Neural cell (in vitro differentiated cells): Measurements from ENCODE around the gene PCLAF. TPM values are rescaled to one million over a fixed set of nuclear protein-coding genes. Genes with fewer than 3 reads are reported as not detected.

Experiments used
- H2AFZ ChIP-seq: fragments of 200-600, 300-800 bp; sonication (generic), shearing (Covaris generic); 2 replicates; pipeline ENCODE4 v1.6.0; 2014; ENCODE audit warnings: low read depth, mild to moderate bottlenecking, antibody characterized with exemption, low read length, moderate library complexity
- H3F3A ChIP-seq: fragments of 200-600 bp; shearing (Covaris generic); 2 replicates; pipeline ENCODE4 v1.6.1; 2016; ENCODE audit warnings: mild to moderate bottlenecking, moderate library complexity, mixed read lengths, antibody characterized with exemption, low read length; ENCODE audit not compliant: insufficient read depth, poor library complexity, severe bottlenecking
- H3K27ac ChIP-seq: fragments of 200-600, 300-800 bp; sonication (generic), shearing (Covaris generic); 2 replicates; pipeline ENCODE4 v1.5.1; 2014; ENCODE audit warnings: mild to moderate bottlenecking, low read length, moderate library complexity
- H3K27me3 ChIP-seq: fragments of 300-800, 200-600 bp; sonication (generic), shearing (Covaris generic); 2 replicates; pipeline ENCODE4 v1.6.0; 2014; ENCODE audit warnings: mild to moderate bottlenecking, low read depth, low read length, moderate library complexity; ENCODE audit not compliant: insufficient read depth
- H3K36me3 ChIP-seq: fragments of 300-800, 200-600 bp; sonication (generic), shearing (Covaris generic); 2 replicates; pipeline ENCODE4 v1.5.1; 2014; ENCODE audit warnings: mild to moderate bottlenecking, antibody characterized with exemption, low read length, moderate library complexity; ENCODE audit not compliant: insufficient read depth
- H3K4me2 ChIP-seq: fragments of 300-800, 200-600 bp; sonication (generic), shearing (Covaris generic); 2 replicates; pipeline ENCODE4 v1.6.0; 2014; ENCODE audit warnings: mild to moderate bottlenecking, low read length
- H3K4me3 ChIP-seq: fragments of 300-800, 200-600 bp; sonication (generic), shearing (Covaris generic); 2 replicates; pipeline ENCODE4 v1.5.1; 2014; ENCODE audit warnings: mild to moderate bottlenecking, low read length, moderate library complexity
- H3K79me2 ChIP-seq: fragments of 200-600 bp; shearing (Covaris generic); replicated peaks from 2 replicates; pipeline ENCODE4 v1.6.0; 2014; ENCODE audit warnings: mild to moderate bottlenecking, low read length, moderate library complexity; ENCODE audit not compliant: insufficient read depth
- H3K9ac ChIP-seq: fragments of 300-800, 200-600 bp; sonication (generic), shearing (Covaris generic); 2 replicates; pipeline ENCODE4 v1.6.1; 2016; ENCODE audit warnings: mild to moderate bottlenecking, low read length, mixed read lengths
- H3K9me2 ChIP-seq: fragments of 200-600 bp; shearing (Covaris generic); 2 replicates; pipeline ENCODE4 v1.6.1; 2016; ENCODE audit warnings: mild to moderate bottlenecking, low read length, mixed read lengths; ENCODE audit not compliant: insufficient read depth
- H3K9me3 ChIP-seq: fragments of 200-600, 300-800 bp; sonication (generic), shearing (Covaris generic); 2 replicates; pipeline ENCODE4 v1.6.1; 2016; ENCODE audit warnings: mild to moderate bottlenecking, mixed run types, low read length, moderate library complexity, mixed read lengths
- H4K20me1 ChIP-seq: fragments of 200-600 bp; shearing (Covaris generic); 2 replicates; pipeline ENCODE4 v1.6.1; 2016; ENCODE audit warnings: mild to moderate bottlenecking, mixed run types; ENCODE audit not compliant: insufficient read depth
- EP300 ChIP-seq: fragments of 450-650 bp; conservative IDR thresholded peaks from 2 replicates; pipeline ENCODE4 v1.6.1; 2014; ENCODE audit warnings: antibody characterized with exemption, mild to moderate bottlenecking, moderate library complexity; ENCODE audit not compliant: poor library complexity, severe bottlenecking
- EZH2 ChIP-seq: fragments of 200-600, 300-800 bp; shearing (Covaris generic), sonication (generic); IDR thresholded peaks from 2 replicates; pipeline ENCODE4 v1.6.1; 2014; ENCODE audit warnings: antibody characterized with exemption, low read length, borderline replicate concordance, mild to moderate bottlenecking; ENCODE audit not compliant: insufficient read depth, poor library complexity, severe bottlenecking
- MXI1 ChIP-seq: fragments of 450-650 bp; conservative IDR thresholded peaks from 2 replicates; pipeline ENCODE4 v1.6.1; 2014; ENCODE audit warnings: antibody characterized with exemption, mild to moderate bottlenecking; ENCODE audit not compliant: poor library complexity, severe bottlenecking
- POLR2AphosphoS5 ChIP-seq: IDR thresholded peaks from 2 replicates; pipeline ENCODE4 v1.6.1; 2012
- RAD21 ChIP-seq: fragments of 450-650 bp; conservative IDR thresholded peaks from 2 replicates; pipeline ENCODE4 v1.6.1; 2014; ENCODE audit warnings: antibody characterized with exemption, mild to moderate bottlenecking, moderate library complexity
- REST ChIP-seq: IDR thresholded peaks from 2 replicates; pipeline ENCODE4 v1.6.1; 2012; ENCODE audit warnings: borderline replicate concordance
- SMC3 ChIP-seq: fragments of 450-650 bp; conservative IDR thresholded peaks from 2 replicates; pipeline ENCODE4 v1.6.1; 2014; ENCODE audit warnings: antibody characterized with exemption, mild to moderate bottlenecking, moderate library complexity; ENCODE audit not compliant: poor library complexity
- TAF1 ChIP-seq: IDR thresholded peaks from 2 replicates; pipeline ENCODE4 v1.6.1; 2012; ENCODE audit warnings: low read depth
- polyA plus RNA-seq: library from polyadenylated mRNA; depleted of rRNA; stranded (reverse); fragments of >200 nt; gene quantifications from 2 replicates; pipeline ENCODE4 v1.2.3, GENCODE V29; 2014
- TF ChIP-seq, protein P1 (sequence below): fragments of 450-650 bp; IDR thresholded peaks from 2 replicates; pipeline ENCODE4 v1.5.1; 2014; ENCODE audit warnings: antibody characterized with exemption, mild to moderate bottlenecking, moderate library complexity; ENCODE audit not compliant: poor library complexity, severe bottlenecking

The PCLAF gene
- polyA plus RNA-seq, 1 donor from 2014 or later = 10.8 TPM

GRCh38 chr15:64400583-64400982, 19.3 kb upstream of the PCLAF start:
- no peak overlapping the region for H3K4me2 ChIP-seq
- H2AFZ ChIP-seq = no peak overlapping the region
- no peak overlapping the region for H3K27ac ChIP-seq
- no peak overlapping the region for H3K9ac ChIP-seq
- H3K4me3 ChIP-seq = no peak overlapping the region
- H3K9me2 ChIP-seq = no peaks in the 10 kb centered on the region
- H3K79me2 ChIP-seq = no peaks in the 10 kb centered on the region
- peaks cover 4% of the 10 kb centered on the region for H3K36me3 ChIP-seq
- no peaks in the 10 kb centered on the region for H3K9me3 ChIP-seq
- TF ChIP-seq TAF1 (no peak), MXI1 (no peak), EP300 (no peak), REST (no peak), EZH2 (no peak), POLR2AphosphoS5 (no peak), SMC3 (no peak), RAD21 (no peak)
- TF ChIP-seq, protein P1, sequence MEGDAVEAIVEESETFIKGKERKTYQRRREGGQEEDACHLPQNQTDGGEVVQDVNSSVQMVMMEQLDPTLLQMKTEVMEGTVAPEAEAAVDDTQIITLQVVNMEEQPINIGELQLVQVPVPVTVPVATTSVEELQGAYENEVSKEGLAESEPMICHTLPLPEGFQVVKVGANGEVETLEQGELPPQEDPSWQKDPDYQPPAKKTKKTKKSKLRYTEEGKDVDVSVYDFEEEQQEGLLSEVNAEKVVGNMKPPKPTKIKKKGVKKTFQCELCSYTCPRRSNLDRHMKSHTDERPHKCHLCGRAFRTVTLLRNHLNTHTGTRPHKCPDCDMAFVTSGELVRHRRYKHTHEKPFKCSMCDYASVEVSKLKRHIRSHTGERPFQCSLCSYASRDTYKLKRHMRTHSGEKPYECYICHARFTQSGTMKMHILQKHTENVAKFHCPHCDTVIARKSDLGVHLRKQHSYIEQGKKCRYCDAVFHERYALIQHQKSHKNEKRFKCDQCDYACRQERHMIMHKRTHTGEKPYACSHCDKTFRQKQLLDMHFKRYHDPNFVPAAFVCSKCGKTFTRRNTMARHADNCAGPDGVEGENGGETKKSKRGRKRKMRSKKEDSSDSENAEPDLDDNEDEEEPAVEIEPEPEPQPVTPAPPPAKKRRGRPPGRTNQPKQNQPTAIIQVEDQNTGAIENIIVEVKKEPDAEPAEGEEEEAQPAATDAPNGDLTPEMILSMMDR = no peak
- no peaks in the 10 kb centered on the region for H3F3A ChIP-seq
- no peaks in the 10 kb centered on the region for H4K20me1 ChIP-seq
- H3K27me3 ChIP-seq = no peaks in the 10 kb centered on the region

- H3K9ac ChIP-seq = no peak overlapping the region
- H2AFZ ChIP-seq = no peak overlapping the region
- H3K36me3 ChIP-seq = peaks cover 11% of the 10 kb centered on the region
- no peak overlapping the region for H3K4me3 ChIP-seq
- H3K4me2 ChIP-seq = no peak overlapping the region
- no peaks in the 10 kb centered on the region for H3K27me3 ChIP-seq
- H3K9me2 ChIP-seq = no peaks in the 10 kb centered on the region
- no peaks in the 10 kb centered on the region for H3K9me3 ChIP-seq
- TF ChIP-seq SMC3 (no peak), MXI1 (no peak), TAF1 (no peak), POLR2AphosphoS5 (no peak), REST (no peak), EP300 (no peak), EZH2 (no peak), RAD21 (no peak)
- TF ChIP-seq, protein P1 = no peak
- H3F3A ChIP-seq = no peaks in the 10 kb centered on the region
- no peaks in the 10 kb centered on the region for H4K20me1 ChIP-seq
- H3K79me2 ChIP-seq = no peaks in the 10 kb centered on the region
- H3K27ac ChIP-seq = no peak overlapping the region
Observed at GRCh38 chr15:64398575-64398974, 17.3 kb upstream of the PCLAF start.
